ENCODE data around the gene GATA2.

The GATA2 gene

DNA sequence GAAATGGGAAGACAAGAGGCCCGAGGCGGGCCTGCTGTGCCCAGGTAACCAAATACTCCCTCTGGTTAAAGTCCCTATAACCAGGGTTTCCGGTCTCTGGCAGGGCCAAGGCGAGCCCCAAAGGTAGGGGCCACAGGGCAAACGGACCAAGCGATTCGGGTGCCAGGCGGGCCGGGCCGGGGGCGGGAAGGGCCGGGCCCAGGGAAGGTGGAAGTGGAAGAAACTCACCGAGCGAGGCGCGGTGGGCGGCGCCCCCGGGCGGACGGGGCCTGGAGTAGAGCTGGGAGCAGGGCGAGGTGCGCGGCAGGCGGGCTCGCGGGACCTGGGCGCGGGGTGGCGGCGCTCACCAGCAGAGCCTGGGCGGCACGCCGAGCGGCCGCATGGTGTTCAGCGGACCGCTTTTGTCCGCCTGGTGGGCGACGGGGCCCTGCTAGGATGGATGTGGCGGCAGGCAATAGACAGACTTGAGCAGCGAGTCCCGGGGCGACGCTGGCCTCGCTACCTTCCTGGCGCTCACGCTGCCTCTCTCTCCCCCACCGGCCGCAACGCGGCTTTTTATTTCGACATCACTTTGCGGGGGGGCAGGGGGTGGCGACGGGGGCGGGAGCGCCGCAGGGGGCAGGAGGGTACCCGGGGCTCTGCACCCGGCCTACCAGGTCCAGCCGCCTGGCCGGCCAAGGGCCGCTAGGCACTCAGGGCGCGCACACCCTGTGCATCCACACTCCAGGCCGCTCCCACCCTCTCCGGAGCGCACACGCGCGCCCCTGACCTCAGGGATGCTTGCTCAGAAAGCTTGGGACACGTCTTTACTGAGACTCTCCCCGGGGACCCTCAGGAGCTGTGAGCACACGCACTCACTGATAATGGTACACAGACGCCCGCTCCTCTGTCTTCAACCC lies at the start of gene GATA2:
GATA2 (minus strand) TSS at position 531 of the 899 bp plus-strand sequence. CDS start 6,170 bp downstream, outside the sequence.
- DNase-seq: no peak

- DNase-seq: no peak
Measured at GRCh38 chr3:128541246-128541645, 48.2 kb upstream of the GATA2 start.

DNA sequence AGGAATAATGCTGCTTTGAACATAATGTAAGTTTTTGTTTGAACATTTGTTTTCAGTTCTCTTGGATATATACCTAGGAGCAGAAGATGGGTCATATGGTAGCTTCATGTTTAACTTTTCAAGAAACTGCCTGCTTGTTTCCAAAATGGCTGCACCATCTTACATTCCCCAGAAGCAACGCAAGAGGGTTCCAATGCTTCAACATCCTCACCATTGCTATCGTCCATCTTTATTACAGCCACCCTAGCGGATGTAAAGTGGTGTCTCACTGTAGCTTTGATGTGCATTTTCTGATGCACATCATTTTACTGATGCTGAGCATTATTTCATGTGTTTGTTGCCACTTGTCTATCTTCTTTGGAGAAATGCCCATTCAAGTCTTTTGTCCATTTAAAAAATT lies 46.4 kb upstream of the GATA2 start:
- DNase-seq: no peak

DNA sequence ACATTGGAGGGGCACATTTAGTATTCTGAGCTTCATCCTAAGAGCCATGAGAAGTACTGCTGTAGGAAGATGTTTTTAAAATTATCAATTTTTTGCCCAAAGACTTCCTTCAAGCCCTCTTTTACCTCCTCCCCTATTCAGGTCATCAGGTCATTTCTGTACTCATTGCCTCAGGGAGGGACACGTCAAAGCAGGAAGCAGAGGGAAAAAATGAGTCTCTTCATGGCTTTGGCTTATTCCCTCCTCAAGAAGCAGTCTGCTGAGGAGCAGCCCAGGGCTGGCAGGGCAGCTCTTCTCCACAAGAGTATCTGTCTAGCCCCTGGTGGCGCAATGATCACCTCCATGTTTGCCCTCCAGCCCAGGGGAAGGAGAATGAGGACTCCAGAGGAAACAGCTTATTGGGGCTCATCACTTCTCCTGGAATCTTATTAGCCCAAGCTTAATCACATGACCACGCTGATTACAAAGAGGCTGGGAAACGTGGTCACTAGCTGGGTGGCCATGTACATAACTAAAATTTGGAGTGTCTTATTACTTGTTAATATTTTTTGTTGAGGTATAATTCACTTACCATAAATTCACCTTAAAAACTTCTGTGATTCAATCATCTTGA lies 44.2 kb upstream of the GATA2 start:
- no peak for DNase-seq

DNA sequence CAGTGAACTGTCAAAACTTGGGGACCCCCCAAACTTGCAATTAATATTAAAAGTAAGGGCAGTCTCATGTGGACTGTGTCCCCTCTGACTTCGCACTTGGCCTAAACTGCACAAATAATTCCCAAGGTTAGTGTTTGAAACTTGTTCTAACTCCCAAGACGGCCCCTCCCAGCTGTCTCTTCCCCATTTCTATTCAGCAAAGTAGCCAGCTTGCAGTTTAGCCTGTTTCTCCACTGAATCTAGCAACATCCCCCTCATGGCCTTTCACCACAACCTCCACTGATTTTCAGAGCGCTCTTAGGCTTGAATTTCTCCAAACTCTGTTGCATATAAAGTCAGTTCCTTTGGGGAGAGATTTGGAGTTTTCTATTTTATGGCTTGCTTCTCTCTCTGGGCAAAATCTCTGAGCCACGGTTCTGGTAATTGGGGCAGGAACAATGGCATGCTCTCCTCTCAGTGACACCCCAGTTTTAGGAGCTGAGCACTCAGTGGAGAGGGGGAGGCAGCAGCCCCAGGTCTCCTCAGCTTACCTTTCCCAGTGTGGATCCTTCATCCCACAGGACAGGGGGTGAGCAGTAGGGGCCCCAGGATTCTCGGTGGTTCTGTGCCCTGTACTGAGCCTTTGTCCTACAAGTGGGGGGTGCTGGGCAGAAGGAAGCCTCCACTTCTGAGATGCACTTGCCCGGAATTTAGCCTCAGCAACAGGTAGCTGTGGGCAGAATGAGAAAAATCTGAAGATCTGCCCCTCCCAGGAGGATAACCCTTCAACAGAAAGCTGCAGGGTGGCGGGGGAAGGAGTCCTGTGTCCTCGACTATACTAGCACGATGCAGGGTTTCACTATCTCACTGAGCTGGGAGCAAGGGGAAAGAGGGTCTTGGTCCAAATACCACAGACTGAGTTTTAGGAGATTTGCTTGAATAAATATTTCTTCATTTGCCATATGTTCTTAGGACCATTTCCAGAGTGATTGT lies 39.3 kb upstream of the GATA2 start:
- DNase-seq: no peak

DNA sequence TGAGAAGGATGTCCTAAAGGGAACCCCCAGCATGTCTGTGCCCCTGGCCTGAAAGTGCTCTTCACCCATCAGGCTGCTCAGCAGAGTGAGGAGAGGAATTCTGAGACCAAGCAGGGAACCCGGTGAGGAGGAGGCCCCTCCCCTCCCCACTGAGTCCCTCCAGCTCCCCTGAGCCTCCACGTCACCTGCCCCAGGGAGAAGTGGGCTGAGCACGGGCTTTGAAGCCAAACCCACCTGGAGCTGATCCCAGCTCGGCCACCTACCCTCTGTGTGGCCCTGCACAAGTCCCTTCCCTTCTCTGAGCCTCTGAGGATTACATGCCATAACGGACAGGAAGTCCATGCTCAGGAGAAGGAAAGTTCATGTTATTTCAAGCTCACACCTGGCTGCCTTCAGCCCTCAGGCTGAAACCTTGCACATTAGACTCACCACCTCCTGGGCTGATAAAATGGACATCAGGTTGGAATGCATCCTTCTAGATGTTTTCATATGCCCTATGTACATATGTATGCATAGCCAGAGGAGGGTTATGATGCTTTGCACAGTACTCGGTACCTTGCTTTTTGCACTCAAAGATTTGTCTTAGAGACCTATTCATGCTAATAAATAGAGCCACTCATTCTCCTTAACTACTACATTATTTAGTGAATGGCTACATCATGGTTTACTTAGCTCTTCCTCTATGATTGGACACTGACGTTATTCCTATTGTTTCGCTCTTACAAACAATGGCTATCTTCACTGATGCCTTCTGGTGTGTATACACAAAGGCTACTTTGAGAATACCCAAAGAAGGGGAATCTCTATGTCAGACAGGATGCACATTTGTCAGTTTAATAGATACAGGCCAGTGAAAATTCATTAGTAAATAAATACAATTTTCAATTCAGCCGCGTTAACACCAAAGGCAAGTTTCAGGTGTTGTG lies 31.6 kb upstream of the GATA2 start:
- no peak for DNase-seq

DNA sequence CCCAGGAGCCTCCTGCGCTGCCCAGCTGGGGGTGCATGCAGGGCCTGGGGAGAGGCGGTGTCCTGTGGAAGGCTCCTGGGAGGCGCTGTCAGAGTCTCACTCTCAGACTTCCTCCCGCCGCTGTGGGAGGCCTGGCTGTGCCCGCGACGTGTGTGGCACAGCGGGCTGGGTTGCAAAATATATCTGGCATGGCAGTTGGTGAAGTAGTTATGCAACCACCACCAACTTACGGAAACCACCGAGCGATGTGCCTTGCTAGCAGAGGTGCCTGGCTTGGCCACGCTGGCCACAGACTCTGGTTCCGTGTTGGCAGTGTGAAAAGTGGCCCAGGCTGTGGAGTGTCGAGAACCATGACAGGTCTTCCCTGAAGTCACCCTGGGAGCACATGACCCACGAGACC lies 30.6 kb upstream of the GATA2 start:
- DNase-seq: no peak

DNA sequence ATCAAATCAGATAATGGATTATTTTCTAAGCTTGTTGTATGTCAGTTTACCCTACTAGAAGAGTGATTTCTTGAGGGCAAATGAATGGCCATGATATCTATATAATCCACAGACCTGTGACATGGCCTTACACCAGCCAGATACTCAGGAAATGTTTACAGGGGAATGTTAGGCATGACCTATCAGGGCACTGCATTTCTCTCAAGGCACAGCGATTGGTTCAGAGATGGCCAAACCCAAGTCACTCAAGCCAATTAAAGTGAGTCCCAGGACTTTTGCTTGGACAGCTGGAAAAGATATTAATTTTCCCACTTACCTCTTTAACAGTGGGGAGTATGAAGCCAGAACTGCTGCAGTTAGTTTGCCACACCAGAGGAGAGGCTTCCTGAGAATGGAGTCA lies 28.7 kb upstream of the GATA2 start:
- DNase-seq: no peak

DNA sequence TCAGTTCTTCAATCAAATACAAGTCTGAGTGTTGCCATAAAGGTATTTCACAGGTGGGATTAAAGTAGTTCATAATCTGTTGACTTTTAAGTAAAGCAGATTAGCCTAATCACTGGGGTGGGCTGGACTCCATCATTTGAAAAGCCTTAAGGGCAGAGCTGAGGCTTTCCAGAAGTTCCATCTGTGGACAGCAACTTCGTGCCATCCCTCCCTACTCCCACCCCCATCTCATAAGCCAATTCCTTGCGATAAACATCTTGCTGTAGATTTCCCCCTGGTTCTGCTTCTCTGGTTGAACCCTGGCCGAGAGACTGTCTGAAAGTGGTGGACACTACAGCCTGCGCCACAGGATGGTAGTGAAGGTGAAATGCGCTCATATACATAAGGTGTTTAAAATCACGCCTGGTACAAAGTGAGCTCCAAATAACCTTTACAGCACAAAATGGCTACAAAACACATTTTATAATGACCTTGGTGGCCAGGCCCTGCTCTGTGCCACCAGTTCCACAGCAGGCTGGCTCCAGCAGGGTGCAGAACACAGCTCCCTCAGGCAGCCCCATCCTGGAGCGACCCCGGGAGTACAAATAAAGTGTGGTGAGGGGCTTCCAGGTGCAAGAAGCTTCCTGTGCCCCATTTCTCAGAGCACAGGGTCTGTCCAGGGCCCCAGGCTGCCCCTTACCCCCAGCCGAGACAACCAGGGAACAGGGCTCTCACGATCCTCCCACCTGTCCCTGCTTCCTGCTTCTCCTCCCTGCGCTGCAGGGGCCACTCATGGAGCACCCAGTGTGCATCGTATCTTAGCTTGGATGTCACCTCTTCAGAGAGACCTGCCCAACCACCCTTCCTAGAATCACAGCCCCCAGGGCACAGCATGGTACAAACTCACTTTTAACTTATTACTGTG lies 25.8 kb upstream of the GATA2 start:
- no peak for DNase-seq

GRCh38 chr3:128517648-128518047 lies 24.6 kb upstream of the GATA2 start:
- DNase-seq: no peak

DNA sequence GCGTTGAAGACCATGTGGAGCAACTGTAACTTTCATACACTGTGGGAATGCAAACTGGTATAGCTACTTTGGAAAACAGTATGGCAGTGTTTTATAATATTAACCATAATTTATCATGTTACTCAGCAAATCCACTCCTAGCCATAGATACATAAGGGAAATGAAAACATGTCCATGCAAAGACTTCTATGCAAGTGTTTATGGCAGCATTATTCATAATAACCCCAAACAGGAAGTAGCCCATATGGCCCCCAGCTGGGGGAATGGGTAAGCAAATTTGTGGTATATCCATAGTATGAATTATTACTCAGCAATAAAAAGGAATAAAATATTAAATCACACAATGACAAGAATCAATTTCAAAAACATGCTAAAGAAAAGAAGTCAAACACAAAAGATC lies 23.0 kb upstream of the GATA2 start:
- no peak for DNase-seq

DNA sequence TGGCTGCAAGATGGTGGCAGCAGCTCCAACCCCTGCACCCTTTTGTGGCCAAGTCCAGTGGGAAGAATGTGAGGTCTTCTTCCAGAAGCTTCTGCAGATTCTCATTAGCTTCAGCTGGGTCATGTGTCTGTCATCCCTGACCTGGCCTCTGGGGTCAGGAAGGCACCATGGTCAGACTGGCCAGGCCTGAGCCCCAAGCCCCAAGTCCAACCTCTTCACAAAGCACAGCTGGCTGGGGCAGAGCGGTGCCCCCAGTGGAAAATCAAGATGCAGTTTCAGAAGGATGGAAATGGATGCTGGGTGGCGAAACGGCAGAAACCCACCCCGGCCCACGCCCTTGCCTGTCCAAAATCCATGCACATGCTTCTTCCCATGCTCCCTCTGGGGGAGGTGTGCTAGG lies 15.9 kb upstream of the GATA2 start:
- DNase-seq: no peak

GRCh38 chr3:128506754-128507153 lies 13.8 kb upstream of the GATA2 start:
- no peak for DNase-seq

DNA sequence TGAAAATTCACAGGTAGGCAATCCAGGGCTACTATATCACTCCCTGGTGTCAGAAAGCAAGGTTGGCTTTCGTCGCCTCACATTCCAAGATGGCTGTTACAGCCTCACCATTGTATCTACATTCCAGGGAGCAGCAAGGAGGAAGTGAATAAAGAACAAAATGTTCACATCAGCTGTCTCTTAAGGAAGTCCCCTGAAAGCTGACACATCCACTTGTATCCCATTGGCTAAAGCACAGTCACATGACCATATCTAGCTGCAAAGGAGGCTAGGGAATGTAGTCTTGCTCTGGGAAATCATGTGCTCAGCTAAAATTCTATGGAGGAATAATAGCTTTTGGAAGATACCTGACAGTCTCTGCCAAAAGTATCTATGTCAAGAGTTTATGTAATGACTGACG lies 12.8 kb upstream of the GATA2 start:
- no peak for DNase-seq

GRCh38 chr3:128504963-128505730 lies 12.1 kb upstream of the GATA2 start:
- DNase-seq: no peak

GRCh38 chr3:128504533-128504915 lies 11.5 kb upstream of the GATA2 start:
- DNase-seq: no peak

GRCh38 chr3:128503751-128504532 lies 10.9 kb upstream of the GATA2 start:
- no peak for DNase-seq

- no peak for DNase-seq
Measured at GRCh38 chr3:128503164-128503651, 10.2 kb upstream of the GATA2 start.

DNA sequence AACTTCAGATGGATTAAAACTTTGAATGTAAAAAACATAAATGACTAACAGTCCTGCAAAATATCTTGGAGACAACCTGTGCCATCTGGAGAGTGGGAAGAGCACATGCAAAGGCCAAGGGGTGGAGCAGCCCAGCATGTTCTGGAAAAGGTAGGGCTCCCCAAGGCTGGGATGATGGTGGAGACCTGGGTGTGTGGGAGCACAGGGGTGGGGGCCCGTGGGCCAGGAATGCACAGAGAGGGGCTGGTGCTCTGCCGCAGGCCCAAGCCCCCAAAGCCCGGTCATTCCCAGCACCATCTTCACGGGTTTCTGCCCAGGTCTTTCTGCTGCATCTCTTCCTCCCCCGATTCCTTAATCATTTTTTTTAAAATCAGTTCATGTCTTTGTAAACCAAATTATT lies 9.7 kb upstream of the GATA2 start:
- no peak for DNase-seq

Data from SHP77 treated with DMSO at 0.1 percent for 48 hours (cell line).